Effector memory CD8-positive, alpha-beta T cell (primary cell): Measurements from ENCODE around the gene MEX3D.
"Not testable (repeated sequence)": the region's sequence is repeated elsewhere in the genome, so short reads cannot be mapped to it uniquely, and the experiment has no call there.

Source experiments
- ATAC-seq: fragments of 150-1000 bp; cut with Tn5 transposase; replicated peaks from 2 replicates; pipeline ENCODE4 v1.10.0; 2021; ENCODE audit warnings: mild to moderate bottlenecking, moderate library complexity
- DNase-seq, 3 experiments: peaks; one replicate each; pipeline ENCODE4 v3.0.0; 2021
- H3K27ac Mint-ChIP-seq, 2 donors: one replicate each; pipeline ENCODE4 v1.8.0; 2022; ENCODE audit warnings: mild to moderate bottlenecking in 2 of 2, mixed read lengths in 2 of 2, moderate library complexity in 2 of 2
- H3K27me3 Mint-ChIP-seq, 2 donors: one replicate each; pipeline ENCODE4 v1.8.0; 2022; ENCODE audit warnings: mixed read lengths in 2 of 2
- H3K36me3 Mint-ChIP-seq: one replicate; pipeline ENCODE4 v1.8.0; 2022; ENCODE audit warnings: mild to moderate bottlenecking, moderate library complexity, mixed read lengths; ENCODE audit not compliant: insufficient read depth
- H3K4me1 Mint-ChIP-seq, 2 donors: one replicate each; pipeline ENCODE4 v1.8.0; 2022; ENCODE audit warnings: low read depth in 2 of 2, mixed read lengths in 2 of 2
- H3K4me3 Mint-ChIP-seq, 2 donors: one replicate each; pipeline ENCODE4 v1.8.0; 2022; ENCODE audit warnings: mild to moderate bottlenecking in 2 of 2, mixed read lengths in 2 of 2, moderate library complexity in 2 of 2
- H3K9me3 Mint-ChIP-seq, 2 donors: one replicate each; pipeline ENCODE4 v1.8.0; 2022; ENCODE audit warnings: mixed read lengths in 2 of 2

Gene MEX3D

GRCh38 chr19:1556390-1557070 is 11.6 kb downstream of the MEX3D start:
- Mint-ChIP-seq H3K4me3 (no peak overlapping the region), H3K27me3 (peaks cover 10 to 12% of the 10 kb centered on the region in 2 donors), H3K9me3 (no peaks in the 10 kb centered on the region), H3K27ac (no peak overlapping the region), H3K36me3 (no peaks in the 10 kb centered on the region), H3K4me1 (no peaks in the 10 kb centered on the region)
- ATAC-seq (no peak), DNase-seq (no peak)

GRCh38 chr19:1555487-1556389 is 12.4 kb downstream of the MEX3D start:
- ATAC-seq (no peak), DNase-seq (no peak)
- Mint-ChIP-seq H3K36me3 (no peaks in the 10 kb centered on the region), H3K4me3 (no peak overlapping the region), H3K27me3 (peaks cover 10 to 14% of the 10 kb centered on the region in 2 donors), H3K4me1 (no peaks in the 10 kb centered on the region), H3K9me3 (no peaks in the 10 kb centered on the region), H3K27ac (no peak overlapping the region)

GRCh38 chr19:1554968-1555367 is 13.2 kb downstream of the MEX3D start:
- no peaks in the 10 kb centered on the region for H3K4me1 Mint-ChIP-seq
- no peak overlapping the region for H3K27ac Mint-ChIP-seq
- peaks cover 10 to 14% of the 10 kb centered on the region in 2 donors for H3K27me3 Mint-ChIP-seq
- no peak for DNase-seq
- no peaks in the 10 kb centered on the region for H3K9me3 Mint-ChIP-seq
- no peak overlapping the region for H3K4me3 Mint-ChIP-seq
- ATAC-seq: no peak
- H3K36me3 Mint-ChIP-seq: no peaks in the 10 kb centered on the region

- Mint-ChIP-seq H3K4me1 (no peaks in the 10 kb centered on the region), H3K4me3 (no peak overlapping the region), H3K36me3 (no peaks in the 10 kb centered on the region), H3K27me3 (peaks cover 10 to 14% of the 10 kb centered on the region in 2 donors), H3K27ac (no peak overlapping the region), H3K9me3 (no peaks in the 10 kb centered on the region)
- no peak for DNase-seq
- no peak for ATAC-seq
Measured at GRCh38 chr19:1553415-1553814, 14.7 kb downstream of the MEX3D start.

GRCh38 chr19:1551068-1552040 is 16.8 kb downstream of the MEX3D start:
- Mint-ChIP-seq H3K4me1 (peaks cover 0 to under 1% of the 10 kb centered on the region in 2 donors), H3K27ac (no peak overlapping the region), H3K9me3 (no peaks in the 10 kb centered on the region), H3K27me3 (peaks cover 10 to 25% of the 10 kb centered on the region in 2 donors), H3K4me3 (no peak overlapping the region), H3K36me3 (no peaks in the 10 kb centered on the region)
- DNase-seq (no peak), ATAC-seq (no peak)

GRCh38 chr19:1549332-1549945 is 18.7 kb downstream of the MEX3D start:
- no peak overlapping the region for H3K4me3 Mint-ChIP-seq
- no peak overlapping the region for H3K27ac Mint-ChIP-seq
- peaks cover 3% of the 10 kb centered on the region for H3K36me3 Mint-ChIP-seq

GRCh38 chr19:1540365-1540925 is 27.7 kb downstream of the MEX3D start:
- no peak for DNase-seq
- Mint-ChIP-seq H3K36me3 (peaks cover 3% of the 10 kb centered on the region), H3K4me1 (no peaks in the 10 kb centered on the region), H3K9me3 (no peaks in the 10 kb centered on the region), H3K4me3 (no peak overlapping the region), H3K27ac (no peak overlapping the region), H3K27me3 (peaks cover 23 to 42% of the 10 kb centered on the region in 2 donors)
- no peak for ATAC-seq

More at GRCh38 chr19:1549332-1549945, 18.7 kb downstream of the MEX3D start:
- Mint-ChIP-seq H3K27me3 (peaks cover 15 to 32% of the 10 kb centered on the region in 2 donors), H3K9me3 (no peaks in the 10 kb centered on the region), H3K4me1 (peaks cover 3 to 4% of the 10 kb centered on the region in 2 donors)
- ATAC-seq (no peak), DNase-seq (no peak)

GRCh38 chr19:1539749-1540148 is 28.4 kb downstream of the MEX3D start:
- not testable (repeated sequence) for H3K27ac Mint-ChIP-seq, H3K4me1 Mint-ChIP-seq, H3K9me3 Mint-ChIP-seq, DNase-seq, H3K4me3 Mint-ChIP-seq, H3K36me3 Mint-ChIP-seq, ATAC-seq
- peaks cover 23 to 47% of the 10 kb centered on the region in 2 donors for H3K27me3 Mint-ChIP-seq

- H3K27me3 Mint-ChIP-seq: peaks cover 23 to 47% of the 10 kb centered on the region in 2 donors
- DNase-seq (no peak), ATAC-seq (no peak)
- no peak overlapping the region for H3K27ac Mint-ChIP-seq
- H3K36me3 Mint-ChIP-seq: no peaks in the 10 kb centered on the region
- no peaks in the 10 kb centered on the region for H3K9me3 Mint-ChIP-seq
- H3K4me3 Mint-ChIP-seq: no peak overlapping the region
- H3K4me1 Mint-ChIP-seq: no peaks in the 10 kb centered on the region
Measured at GRCh38 chr19:1538978-1539377, 29.1 kb downstream of the MEX3D start.

- H3K36me3 Mint-ChIP-seq, ATAC-seq, H3K4me3 Mint-ChIP-seq, H3K4me1 Mint-ChIP-seq, H3K9me3 Mint-ChIP-seq, H3K27ac Mint-ChIP-seq, DNase-seq: not testable (repeated sequence)
- H3K27me3 Mint-ChIP-seq: peaks cover 25 to 51% of the 10 kb centered on the region in 2 donors
Measured at GRCh38 chr19:1535699-1536098, 32.4 kb downstream of the MEX3D start.

- H3K9me3 Mint-ChIP-seq: no peaks in the 10 kb centered on the region
- peaks cover 1% of the 10 kb centered on the region for H3K36me3 Mint-ChIP-seq
- no peak for DNase-seq
- no peak overlapping the region for H3K4me3 Mint-ChIP-seq
- peaks cover 23 to 50% of the 10 kb centered on the region in 2 donors for H3K27me3 Mint-ChIP-seq
- H3K4me1 Mint-ChIP-seq: no peaks in the 10 kb centered on the region
- H3K27ac Mint-ChIP-seq: no peak overlapping the region
- no peak for ATAC-seq
Measured at GRCh38 chr19:1534972-1535371, 33.2 kb downstream of the MEX3D start.

- H3K4me3 Mint-ChIP-seq: no peak overlapping the region
- H3K27me3 Mint-ChIP-seq: peaks cover 23 to 56% of the 10 kb centered on the region in 2 donors
- H3K36me3 Mint-ChIP-seq: peaks cover 4% of the 10 kb centered on the region
- no peak overlapping the region for H3K27ac Mint-ChIP-seq
- DNase-seq: no peak
- no peaks in the 10 kb centered on the region for H3K4me1 Mint-ChIP-seq
- no peaks in the 10 kb centered on the region for H3K9me3 Mint-ChIP-seq
- ATAC-seq: no peak
Measured at GRCh38 chr19:1533510-1534150, 34.5 kb downstream of the MEX3D start.
